HCT116 (cell line): Measurements from ENCODE around the gene OR2T6.

Source experiments
- CTCF ChIP-seq, 3 experiments: fragments of 200-600 bp in 1 of 3; sonication (generic) in 1 of 3; IDR thresholded peaks in 2 of 3; conservative IDR thresholded peaks in 1 of 3; 2 replicates each; pipeline ENCODE4 v1.5.1; 2012 to 2017; ENCODE audit warnings: low read depth in 2 of 3, low read length in 2 of 3, antibody characterized with exemption in 1 of 3, borderline replicate concordance in 1 of 3, control low read depth in 1 of 3, mild to moderate bottlenecking in 1 of 3, mixed read lengths in 1 of 3, mixed run types in 1 of 3, moderate library complexity in 1 of 3; ENCODE audit not compliant: insufficient read depth in 1 of 3
- EZH2 ChIP-seq: fragments of 200-600 bp; sonication (generic); IDR thresholded peaks from 2 replicates; pipeline ENCODE4 v1.6.1; 2017; ENCODE audit warnings: antibody characterized with exemption, mixed run types
- FOSL1 ChIP-seq: IDR thresholded peaks from 2 replicates; pipeline ENCODE4 v1.6.1; 2012; ENCODE audit warnings: low read depth
- JUND ChIP-seq: IDR thresholded peaks from 2 replicates; pipeline ENCODE4 v1.6.1; 2012
- POLR2A ChIP-seq: IDR thresholded peaks from 2 replicates; pipeline ENCODE4 v1.7.0; 2011; ENCODE audit warnings: borderline replicate concordance; ENCODE audit not compliant: insufficient read depth, insufficient read length; ENCODE audit errors: extremely low read depth
- POLR2AphosphoS5 ChIP-seq: IDR thresholded peaks from 2 replicates; pipeline ENCODE4 v1.6.1; 2011; ENCODE audit warnings: mild to moderate bottlenecking, low read depth, low read length, moderate library complexity
- ZFX ChIP-seq: fragments of 450-650 bp; IDR thresholded peaks from 2 replicates; pipeline ENCODE4 v1.6.1; 2017
- ZNF274 ChIP-seq: fragments of 200-500 bp; sonication (Bioruptor generic); IDR thresholded peaks from 2 replicates; pipeline ENCODE4 v1.6.1; 2014; ENCODE audit warnings: mild to moderate bottlenecking, low read depth, low read length, inconsistent platforms
- TF ChIP-seq, protein P1 (sequence below): IDR thresholded peaks from 2 replicates; pipeline ENCODE4 v1.6.1; 2012
- TF ChIP-seq, protein P2 (sequence below): IDR thresholded peaks from 2 replicates; pipeline ENCODE4 v1.6.1; 2011; ENCODE audit warnings: mild to moderate bottlenecking, low read length, moderate library complexity; ENCODE audit not compliant: insufficient replicate concordance; ENCODE audit errors: extremely low read depth

DNA sequence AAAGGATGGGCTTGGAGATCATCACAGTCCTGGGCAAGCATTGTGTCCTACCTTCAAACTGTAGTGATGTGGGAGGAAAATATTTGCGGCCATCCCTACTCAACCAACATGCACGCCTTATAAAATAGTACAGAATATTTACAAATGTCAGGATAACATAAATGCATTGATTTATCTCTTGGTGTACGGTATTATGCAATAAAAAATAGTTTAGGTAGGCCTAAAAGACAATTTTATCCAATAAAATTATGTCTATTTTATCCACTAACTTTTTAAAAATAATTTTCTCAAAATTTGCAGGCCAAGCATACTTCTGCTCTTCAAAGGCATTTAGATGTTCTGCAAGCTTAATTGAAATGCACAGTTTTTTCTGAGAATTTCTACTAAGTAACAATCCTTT lies 27.2 kb downstream of the OR2T6 start, which contains the start of gene OR2T1:
- TF ChIP-seq CTCF (IDR thresholded peaks at IDR 0.05 in 2 of 3, conservative IDR thresholded peaks at IDR 0.05 in 1 of 3; ENCODE audit: borderline replicate concordance in 1 of 3, insufficient read depth in 1 of 3, low read depth in 2 of 3, low read length in 2 of 3), result no peak
- TF ChIP-seq, protein P1, sequence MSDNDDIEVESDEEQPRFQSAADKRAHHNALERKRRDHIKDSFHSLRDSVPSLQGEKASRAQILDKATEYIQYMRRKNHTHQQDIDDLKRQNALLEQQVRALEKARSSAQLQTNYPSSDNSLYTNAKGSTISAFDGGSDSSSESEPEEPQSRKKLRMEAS, result no peak
- TF ChIP-seq ZFX, result no peak
- TF ChIP-seq POLR2AphosphoS5, result no peak
- no peak for TF ChIP-seq EZH2
- no peak for TF ChIP-seq JUND
- TF ChIP-seq, protein P2, sequence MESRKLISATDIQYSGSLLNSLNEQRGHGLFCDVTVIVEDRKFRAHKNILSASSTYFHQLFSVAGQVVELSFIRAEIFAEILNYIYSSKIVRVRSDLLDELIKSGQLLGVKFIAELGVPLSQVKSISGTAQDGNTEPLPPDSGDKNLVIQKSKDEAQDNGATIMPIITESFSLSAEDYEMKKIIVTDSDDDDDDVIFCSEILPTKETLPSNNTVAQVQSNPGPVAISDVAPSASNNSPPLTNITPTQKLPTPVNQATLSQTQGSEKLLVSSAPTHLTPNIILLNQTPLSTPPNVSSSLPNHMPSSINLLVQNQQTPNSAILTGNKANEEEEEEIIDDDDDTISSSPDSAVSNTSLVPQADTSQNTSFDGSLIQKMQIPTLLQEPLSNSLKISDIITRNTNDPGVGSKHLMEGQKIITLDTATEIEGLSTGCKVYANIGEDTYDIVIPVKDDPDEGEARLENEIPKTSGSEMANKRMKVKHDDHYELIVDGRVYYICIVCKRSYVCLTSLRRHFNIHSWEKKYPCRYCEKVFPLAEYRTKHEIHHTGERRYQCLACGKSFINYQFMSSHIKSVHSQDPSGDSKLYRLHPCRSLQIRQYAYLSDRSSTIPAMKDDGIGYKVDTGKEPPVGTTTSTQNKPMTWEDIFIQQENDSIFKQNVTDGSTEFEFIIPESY, result no peak
- no peak for TF ChIP-seq POLR2A
- no peak for TF ChIP-seq FOSL1
- TF ChIP-seq ZNF274, result no peak
